ENCODE measurements around the gene SENP7. TPM values are rescaled to one million over a fixed set of nuclear protein-coding genes. Genes with fewer than 3 reads are reported as not detected.

SENP7 gene
- total RNA-seq, 1 donor from 2014 or later = 112 TPM

DNA sequence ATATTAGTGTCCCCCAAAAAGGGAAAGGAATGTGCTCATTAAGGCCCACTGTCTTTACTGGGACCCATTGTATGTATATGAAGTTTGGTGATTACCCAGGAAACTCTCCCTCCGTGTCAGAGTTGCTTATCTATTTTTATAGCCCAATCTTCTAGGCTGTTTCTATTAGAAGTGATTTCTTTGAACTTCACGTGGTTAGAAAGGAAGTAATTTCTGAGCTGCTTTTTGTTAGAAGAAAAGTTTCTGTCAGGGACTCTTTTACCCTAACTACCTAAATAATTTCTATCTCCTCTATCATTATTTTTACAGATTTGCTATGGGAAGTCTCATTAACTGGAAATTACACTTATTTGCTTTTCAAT lies 17.7 kb upstream of the SENP7 start:
- Mint-ChIP-seq H3K4me3 (ENCODE audit: unreplicated experiment) (no peak overlapping the region), H3K9me3 (ENCODE audit: unreplicated experiment) (peaks cover 7% of the 10 kb centered on the region), H3K27ac (ENCODE audit: unreplicated experiment) (no peak overlapping the region), H3K4me1 (ENCODE audit: low read depth, unreplicated experiment) (no peaks in the 10 kb centered on the region), H3K36me3 (ENCODE audit: unreplicated experiment) (peaks cover 9% of the 10 kb centered on the region), H3K27me3 (ENCODE audit: unreplicated experiment) (no peaks in the 10 kb centered on the region)
- TF ChIP-seq, protein P1, sequence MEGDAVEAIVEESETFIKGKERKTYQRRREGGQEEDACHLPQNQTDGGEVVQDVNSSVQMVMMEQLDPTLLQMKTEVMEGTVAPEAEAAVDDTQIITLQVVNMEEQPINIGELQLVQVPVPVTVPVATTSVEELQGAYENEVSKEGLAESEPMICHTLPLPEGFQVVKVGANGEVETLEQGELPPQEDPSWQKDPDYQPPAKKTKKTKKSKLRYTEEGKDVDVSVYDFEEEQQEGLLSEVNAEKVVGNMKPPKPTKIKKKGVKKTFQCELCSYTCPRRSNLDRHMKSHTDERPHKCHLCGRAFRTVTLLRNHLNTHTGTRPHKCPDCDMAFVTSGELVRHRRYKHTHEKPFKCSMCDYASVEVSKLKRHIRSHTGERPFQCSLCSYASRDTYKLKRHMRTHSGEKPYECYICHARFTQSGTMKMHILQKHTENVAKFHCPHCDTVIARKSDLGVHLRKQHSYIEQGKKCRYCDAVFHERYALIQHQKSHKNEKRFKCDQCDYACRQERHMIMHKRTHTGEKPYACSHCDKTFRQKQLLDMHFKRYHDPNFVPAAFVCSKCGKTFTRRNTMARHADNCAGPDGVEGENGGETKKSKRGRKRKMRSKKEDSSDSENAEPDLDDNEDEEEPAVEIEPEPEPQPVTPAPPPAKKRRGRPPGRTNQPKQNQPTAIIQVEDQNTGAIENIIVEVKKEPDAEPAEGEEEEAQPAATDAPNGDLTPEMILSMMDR (IDR thresholded peaks at IDR 0.05; ENCODE audit: partially characterized antibody, unreplicated experiment) = no peak
- no peak for DNase-seq

DNA sequence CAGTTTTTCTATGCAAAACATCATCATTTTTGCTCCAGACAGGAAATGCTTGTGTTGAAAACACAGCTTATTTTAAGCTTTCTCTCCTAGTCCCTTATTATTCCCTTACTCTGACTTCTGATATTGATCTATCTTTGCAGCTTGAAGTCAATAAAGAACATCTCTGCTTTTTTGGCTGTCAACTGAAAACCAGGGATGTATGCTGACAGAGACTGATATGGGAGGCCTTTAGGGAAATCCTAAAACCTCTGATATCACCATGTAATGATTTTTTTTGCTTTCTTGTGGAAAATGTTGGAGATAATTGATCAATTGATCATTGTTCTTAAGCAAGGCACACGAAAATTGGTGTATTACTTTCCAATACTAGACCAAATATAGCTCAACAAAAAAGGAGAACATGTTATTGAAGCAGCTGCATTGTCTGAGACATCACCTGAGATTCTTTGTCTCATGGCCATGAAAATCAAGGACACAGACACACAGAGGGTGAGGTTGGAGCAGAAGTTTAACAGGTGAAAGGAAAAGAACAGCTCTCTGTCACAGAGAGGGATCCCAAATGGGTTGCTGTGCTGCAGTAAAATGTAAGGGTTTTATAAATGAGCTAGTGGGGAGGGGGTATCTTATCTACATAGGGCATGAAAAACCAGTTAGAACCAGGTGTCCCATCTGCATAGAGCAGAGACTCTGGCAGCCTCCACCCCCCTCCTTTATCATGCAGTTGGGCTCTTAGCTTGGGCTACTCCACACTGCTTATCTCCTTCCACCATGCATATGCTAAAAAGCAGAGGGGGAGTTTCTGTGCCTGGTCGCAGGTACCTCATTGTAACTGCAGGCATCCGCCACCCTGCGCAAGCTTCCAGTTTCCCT lies 17.0 kb upstream of the SENP7 start:
- Mint-ChIP-seq H3K9me3 (ENCODE audit: unreplicated experiment) (peaks cover 8% of the 10 kb centered on the region), H3K4me3 (ENCODE audit: unreplicated experiment) (no peak overlapping the region), H3K27ac (ENCODE audit: unreplicated experiment) (no peak overlapping the region), H3K27me3 (ENCODE audit: unreplicated experiment) (no peaks in the 10 kb centered on the region), H3K36me3 (ENCODE audit: unreplicated experiment) (peaks cover 9% of the 10 kb centered on the region), H3K4me1 (ENCODE audit: low read depth, unreplicated experiment) (no peaks in the 10 kb centered on the region)
- DNase-seq = no peak
- TF ChIP-seq, protein P1 (IDR thresholded peaks at IDR 0.05; ENCODE audit: partially characterized antibody, unreplicated experiment) = no peak

DNA sequence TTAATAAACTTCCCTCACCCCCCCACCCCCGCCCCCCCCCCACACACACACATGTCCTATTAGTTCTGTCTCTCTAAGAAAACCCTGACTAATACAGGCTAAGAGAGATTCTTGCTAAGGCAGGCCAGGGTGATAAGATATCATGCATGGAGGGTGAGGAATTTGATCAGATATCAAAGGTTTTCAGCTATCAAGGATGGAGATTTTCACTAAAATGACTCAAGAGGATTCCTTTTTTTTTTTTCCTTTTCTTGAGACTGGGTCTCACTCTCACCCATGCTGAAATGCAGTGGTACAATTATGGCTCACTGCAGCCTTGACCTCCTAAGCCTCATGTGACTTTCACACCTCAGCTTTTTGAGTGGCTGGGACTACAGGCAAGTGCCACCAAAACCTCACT lies 14.9 kb upstream of the SENP7 start:
- no peak for DNase-seq
- Mint-ChIP-seq H3K4me1 (ENCODE audit: low read depth, unreplicated experiment) (no peaks in the 10 kb centered on the region), H3K27me3 (ENCODE audit: unreplicated experiment) (no peaks in the 10 kb centered on the region), H3K27ac (ENCODE audit: unreplicated experiment) (no peak overlapping the region), H3K9me3 (ENCODE audit: unreplicated experiment) (peaks cover 9% of the 10 kb centered on the region), H3K36me3 (ENCODE audit: unreplicated experiment) (peaks cover 9% of the 10 kb centered on the region), H3K4me3 (ENCODE audit: unreplicated experiment) (no peak overlapping the region)
- TF ChIP-seq, protein P1 (IDR thresholded peaks at IDR 0.05; ENCODE audit: partially characterized antibody, unreplicated experiment) = no peak

DNA sequence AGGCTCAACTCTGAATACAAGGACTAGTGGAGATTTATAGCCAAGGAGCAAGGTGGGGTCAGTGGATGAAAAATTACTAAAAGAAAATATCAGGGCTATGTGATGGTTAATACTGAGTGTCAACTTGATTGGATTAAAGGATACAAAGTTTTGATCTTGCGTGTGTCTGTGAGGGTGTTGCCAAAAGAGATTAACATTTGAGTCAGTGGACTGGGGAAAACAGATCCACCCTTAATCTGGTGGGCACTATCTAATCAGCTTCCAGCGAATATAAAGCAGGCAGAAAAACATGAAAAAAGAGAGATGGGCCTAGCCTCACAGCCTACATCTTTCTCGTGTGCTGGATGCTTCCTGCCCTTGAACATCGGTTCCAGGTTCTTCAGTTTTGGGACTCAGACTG lies 14.4 kb upstream of the SENP7 start:
- no peak for DNase-seq
- Mint-ChIP-seq H3K4me3 (ENCODE audit: unreplicated experiment) (no peak overlapping the region), H3K36me3 (ENCODE audit: unreplicated experiment) (peaks cover 9% of the 10 kb centered on the region), H3K27me3 (ENCODE audit: unreplicated experiment) (no peaks in the 10 kb centered on the region), H3K4me1 (ENCODE audit: low read depth, unreplicated experiment) (no peaks in the 10 kb centered on the region), H3K27ac (ENCODE audit: unreplicated experiment) (no peak overlapping the region), H3K9me3 (ENCODE audit: unreplicated experiment) (peaks cover 9% of the 10 kb centered on the region)
- TF ChIP-seq, protein P1 (IDR thresholded peaks at IDR 0.05; ENCODE audit: partially characterized antibody, unreplicated experiment) = no peak

DNA sequence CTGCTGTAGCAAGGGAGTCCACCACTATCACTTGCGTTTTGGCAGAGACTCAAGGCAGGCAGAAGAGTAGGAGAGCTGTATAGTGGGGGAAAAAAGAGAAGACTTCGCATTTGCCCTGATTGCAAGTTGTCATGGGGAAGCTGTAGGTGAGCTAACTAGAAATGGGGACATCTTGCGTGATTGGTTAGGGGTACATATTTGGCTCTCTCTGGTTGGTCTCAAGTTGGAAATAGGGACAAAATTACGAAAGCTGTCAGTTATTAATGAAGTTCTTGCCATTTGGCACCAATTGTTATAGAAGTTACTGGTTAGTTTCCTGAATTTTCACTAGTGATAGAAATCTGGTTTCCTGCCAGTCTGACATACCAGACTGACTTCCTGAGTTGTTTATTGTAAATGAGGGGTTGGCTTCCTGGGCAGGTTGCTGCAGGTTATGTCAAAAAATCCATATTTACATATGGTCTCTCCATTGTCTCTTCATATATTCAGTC lies 8.2 kb upstream of the SENP7 start:
- TF ChIP-seq, protein P1 (IDR thresholded peaks at IDR 0.05; ENCODE audit: partially characterized antibody, unreplicated experiment) = no peak
- no peak overlapping the region for H3K27ac Mint-ChIP-seq (ENCODE audit: unreplicated experiment)
- H3K9me3 Mint-ChIP-seq (ENCODE audit: unreplicated experiment) = peaks cover 4% of the 10 kb centered on the region
- no peaks in the 10 kb centered on the region for H3K4me1 Mint-ChIP-seq (ENCODE audit: low read depth, unreplicated experiment)
- no peak overlapping the region for H3K4me3 Mint-ChIP-seq (ENCODE audit: unreplicated experiment)
- no peak for DNase-seq
- no peaks in the 10 kb centered on the region for H3K36me3 Mint-ChIP-seq (ENCODE audit: unreplicated experiment)
- no peaks in the 10 kb centered on the region for H3K27me3 Mint-ChIP-seq (ENCODE audit: unreplicated experiment)

Measured in glutamatergic neuron (in vitro differentiated cells).